Stomach (tissue), 4 donors: ENCODE data around the gene ZBTB42.

ENCODE experiments used
- EP300 ChIP-seq: sonication (generic); formaldehyde crosslinking; IDR thresholded peaks from one replicate; pipeline ENCODE4 v1.6.1; 2017; ENCODE audit warnings: antibody characterized with exemption
- POLR2AphosphoS5 ChIP-seq, 3 donors: sonication (generic); formaldehyde crosslinking; IDR thresholded peaks; one replicate each; pipeline ENCODE4 v1.6.1; 2016; ENCODE audit warnings: antibody characterized with exemption in 3 of 3
- TF ChIP-seq, protein P1 (sequence below), 7 experiments: fragments of 450-650 bp in 4 of 7; fragments of 200-600 bp in 3 of 7; sonication (generic) in 3 of 7; IDR thresholded peaks; one replicate each; pipeline ENCODE4 v1.5.1; 2016 to 2019; ENCODE audit warnings: antibody characterized with exemption in 7 of 7, control low read depth in 2 of 7, mild to moderate bottlenecking in 1 of 7

DNA sequence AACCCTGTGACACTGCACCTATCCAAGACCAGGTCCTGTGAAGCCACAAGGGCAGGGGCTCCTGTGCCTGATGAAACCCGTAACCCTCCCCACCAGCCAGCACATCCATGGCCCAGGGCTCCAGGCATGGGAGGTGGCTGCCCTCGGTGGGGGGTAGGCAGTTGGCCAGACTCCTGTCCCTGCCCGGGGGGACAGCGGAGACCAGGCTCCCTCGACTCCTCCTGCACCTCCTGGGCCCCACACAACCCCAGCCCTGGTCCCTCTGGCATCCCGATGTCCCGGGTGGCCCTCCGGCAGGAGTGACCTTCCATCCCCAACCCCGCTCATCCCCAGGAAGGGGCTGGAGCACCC lies 16.7 kb upstream of the ZBTB42 start:
- TF ChIP-seq, protein P1, sequence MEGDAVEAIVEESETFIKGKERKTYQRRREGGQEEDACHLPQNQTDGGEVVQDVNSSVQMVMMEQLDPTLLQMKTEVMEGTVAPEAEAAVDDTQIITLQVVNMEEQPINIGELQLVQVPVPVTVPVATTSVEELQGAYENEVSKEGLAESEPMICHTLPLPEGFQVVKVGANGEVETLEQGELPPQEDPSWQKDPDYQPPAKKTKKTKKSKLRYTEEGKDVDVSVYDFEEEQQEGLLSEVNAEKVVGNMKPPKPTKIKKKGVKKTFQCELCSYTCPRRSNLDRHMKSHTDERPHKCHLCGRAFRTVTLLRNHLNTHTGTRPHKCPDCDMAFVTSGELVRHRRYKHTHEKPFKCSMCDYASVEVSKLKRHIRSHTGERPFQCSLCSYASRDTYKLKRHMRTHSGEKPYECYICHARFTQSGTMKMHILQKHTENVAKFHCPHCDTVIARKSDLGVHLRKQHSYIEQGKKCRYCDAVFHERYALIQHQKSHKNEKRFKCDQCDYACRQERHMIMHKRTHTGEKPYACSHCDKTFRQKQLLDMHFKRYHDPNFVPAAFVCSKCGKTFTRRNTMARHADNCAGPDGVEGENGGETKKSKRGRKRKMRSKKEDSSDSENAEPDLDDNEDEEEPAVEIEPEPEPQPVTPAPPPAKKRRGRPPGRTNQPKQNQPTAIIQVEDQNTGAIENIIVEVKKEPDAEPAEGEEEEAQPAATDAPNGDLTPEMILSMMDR (IDR thresholded peaks at IDR 0.05), result no peak
- TF ChIP-seq EP300 (no peak), POLR2AphosphoS5 (IDR thresholded peaks at IDR 0.05) (no peak)
